C4-2B (cell line): ENCODE results near the gene ARL2BP.
A peak's percentile ranks its signal among the peaks of the same experiment; 100 is the strongest.

ENCODE experiments used
- H3K27ac ChIP-seq: fragments of 450-650 bp; 2 replicates; pipeline ENCODE4 v1.5.1; 2017
- CTCF ChIP-seq: fragments of 450-650 bp; conservative IDR thresholded peaks from 2 replicates; pipeline ENCODE4 v1.5.1; 2017; ENCODE audit warnings: mild to moderate bottlenecking
- ZFX ChIP-seq: fragments of 450-650 bp; IDR thresholded peaks from 2 replicates; pipeline ENCODE4 v1.6.1; 2017

ARL2BP gene

GRCh38 chr16:57271867-57272495, 26.9 kb downstream of the ARL2BP start:
- H3K27ac ChIP-seq, result no peak overlapping the region
- TF ChIP-seq CTCF (no peak), ZFX (no peak)

- TF ChIP-seq CTCF (no peak), ZFX (no peak)
- H3K27ac ChIP-seq, result no peak overlapping the region
These were observed 28.3 kb downstream of the ARL2BP start for GRCh38 chr16:57273359-57273758.

- TF ChIP-seq CTCF, result no peak
- no peak for TF ChIP-seq ZFX
These were observed 28.8 kb downstream of the ARL2BP start for GRCh38 chr16:57273826-57274225.

GRCh38 chr16:57275946-57276345, 30.9 kb downstream of the ARL2BP start:
- peak overlapping the region; percentile 10; the same call in 1 of the 2 replicates for H3K27ac ChIP-seq

More at GRCh38 chr16:57273826-57274225, 28.8 kb downstream of the ARL2BP start:
- no peak overlapping the region for H3K27ac ChIP-seq

DNA sequence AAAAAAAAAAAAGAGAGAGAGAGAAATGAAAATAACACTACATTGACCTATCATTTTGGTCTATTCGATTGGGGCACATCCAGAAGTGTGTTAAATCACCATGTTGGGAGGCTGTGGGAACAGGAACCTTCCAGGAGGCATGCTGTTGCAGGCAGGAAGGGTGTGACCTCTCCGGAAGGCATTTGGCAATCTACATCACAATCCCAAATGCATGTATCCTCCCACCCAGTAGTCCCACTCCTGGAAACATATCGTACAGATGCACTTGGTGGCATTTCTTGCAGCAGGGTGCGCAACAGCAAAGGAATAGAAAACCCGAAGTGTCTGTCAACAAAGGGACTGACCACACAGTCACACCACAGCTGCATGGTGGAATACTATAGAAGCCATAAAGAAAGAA, 31.5 kb downstream of the ARL2BP start:
- no peak overlapping the region for H3K27ac ChIP-seq

GRCh38 chr16:57277586-57277985, 32.5 kb downstream of the ARL2BP start:
- TF ChIP-seq CTCF (no peak), ZFX (no peak)
- no peak overlapping the region for H3K27ac ChIP-seq

More for the DNA sequence above, 31.5 kb downstream of the ARL2BP start:
- TF ChIP-seq ZFX (no peak), CTCF (no peak)

GRCh38 chr16:57278494-57278893, 33.4 kb downstream of the ARL2BP start:
- no peak overlapping the region for H3K27ac ChIP-seq
- TF ChIP-seq CTCF (no peak), ZFX (no peak)
